ENCODE data around the gene PLEKHA5.
"Not testable (repeated sequence)": the region's sequence is repeated elsewhere in the genome, so short reads cannot be mapped to it uniquely, and the experiment has no call there.

The PLEKHA5 gene

GRCh38 chr12:19167708-19168107 is 38.2 kb downstream of the PLEKHA5 start:
- no peak for DNase-seq

GRCh38 chr12:19168644-19169043 is 39.1 kb downstream of the PLEKHA5 start:
- no peak for DNase-seq

- DNase-seq = no peak
These were observed 39.7 kb downstream of the PLEKHA5 start for GRCh38 chr12:19169222-19169621.

GRCh38 chr12:19170286-19170685 is 40.8 kb downstream of the PLEKHA5 start:
- DNase-seq = not testable (repeated sequence)

GRCh38 chr12:19171731-19172130 is 42.2 kb downstream of the PLEKHA5 start:
- no peak for DNase-seq

GRCh38 chr12:19177754-19178153 is 48.2 kb downstream of the PLEKHA5 start:
- no peak for DNase-seq

- no peak for DNase-seq
These were observed 50.5 kb downstream of the PLEKHA5 start for GRCh38 chr12:19179986-19180385.

GRCh38 chr12:19181666-19182426 is 52.3 kb downstream of the PLEKHA5 start:
- DNase-seq = no peak

- no peak for DNase-seq
These were observed 53.7 kb downstream of the PLEKHA5 start for GRCh38 chr12:19183121-19183838.

GRCh38 chr12:19185262-19185929 is 55.9 kb downstream of the PLEKHA5 start:
- no peak for DNase-seq

GRCh38 chr12:19186722-19187661 is 57.5 kb downstream of the PLEKHA5 start:
- DNase-seq = no peak

GRCh38 chr12:19189522-19189921 is 60.0 kb downstream of the PLEKHA5 start:
- DNase-seq = no peak

GRCh38 chr12:19190292-19191031 is 60.9 kb downstream of the PLEKHA5 start:
- DNase-seq = no peak

- DNase-seq = no peak
These were observed 61.6 kb downstream of the PLEKHA5 start for GRCh38 chr12:19191089-19191488.

- no peak for DNase-seq
These were observed 62.0 kb downstream of the PLEKHA5 start for GRCh38 chr12:19191563-19191962.

GRCh38 chr12:19192710-19193109 is 63.2 kb downstream of the PLEKHA5 start:
- DNase-seq = no peak

GRCh38 chr12:19194963-19195362 is 65.4 kb downstream of the PLEKHA5 start:
- no peak for DNase-seq

- DNase-seq = no peak
These were observed 67.6 kb downstream of the PLEKHA5 start for GRCh38 chr12:19196959-19197630.

GRCh38 chr12:19198272-19198671 is 68.7 kb downstream of the PLEKHA5 start:
- DNase-seq = no peak

GRCh38 chr12:19199332-19199731 is 69.8 kb downstream of the PLEKHA5 start:
- no peak for DNase-seq

GRCh38 chr12:19200261-19200660 is 70.7 kb downstream of the PLEKHA5 start:
- no peak for DNase-seq

Data from activated CD4-positive, alpha-beta T cell treated with anti-CD3 and anti-CD28 coated beads, Interleukin-2, amount 50 U/mL, for 1 hour (primary cell).